HG03175 (cell line): ENCODE measurements around the gene SLITRK3.
"Not testable (repeated sequence)": the region's sequence is repeated elsewhere in the genome, so short reads cannot be mapped to it uniquely, and the experiment has no call there.

Source experiments
- ATAC-seq: cut with Tn5 transposase; IDR thresholded peaks from one replicate; pipeline ENCODE4 v1.9.1; 2021; ENCODE audit warnings: mild to moderate bottlenecking, moderate library complexity; ENCODE audit not compliant: unreplicated experiment

The SLITRK3 gene

DNA sequence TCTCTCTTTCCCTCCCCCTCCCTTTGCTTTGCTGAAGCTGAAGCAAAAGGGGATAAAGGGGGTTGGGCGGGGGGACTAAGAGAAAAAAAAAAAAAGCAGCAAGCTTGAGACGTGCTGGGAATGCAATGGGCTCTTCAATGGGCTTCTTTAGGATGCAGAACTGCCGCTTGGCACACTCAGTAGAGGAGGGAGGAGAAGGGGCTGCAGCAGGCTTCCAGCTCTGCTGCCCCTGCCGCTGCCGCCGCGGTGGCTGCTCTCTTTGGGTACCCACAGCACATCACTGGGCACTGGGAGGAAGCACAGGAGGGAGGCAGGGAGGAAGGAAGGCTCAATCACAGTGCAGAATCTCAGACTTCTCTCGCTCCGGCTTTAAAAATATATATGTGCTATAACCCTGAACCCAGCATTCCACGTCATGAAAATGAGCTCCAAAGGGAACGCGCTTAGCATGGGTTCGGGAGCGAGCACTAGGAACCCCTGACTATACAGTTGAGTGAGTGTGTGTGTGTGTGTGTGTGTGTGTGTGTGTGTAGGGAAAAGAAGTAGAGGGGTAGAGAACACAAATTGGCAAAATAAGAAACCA is 3.5 kb downstream of the SLITRK3 start:
- no peak for ATAC-seq

DNA sequence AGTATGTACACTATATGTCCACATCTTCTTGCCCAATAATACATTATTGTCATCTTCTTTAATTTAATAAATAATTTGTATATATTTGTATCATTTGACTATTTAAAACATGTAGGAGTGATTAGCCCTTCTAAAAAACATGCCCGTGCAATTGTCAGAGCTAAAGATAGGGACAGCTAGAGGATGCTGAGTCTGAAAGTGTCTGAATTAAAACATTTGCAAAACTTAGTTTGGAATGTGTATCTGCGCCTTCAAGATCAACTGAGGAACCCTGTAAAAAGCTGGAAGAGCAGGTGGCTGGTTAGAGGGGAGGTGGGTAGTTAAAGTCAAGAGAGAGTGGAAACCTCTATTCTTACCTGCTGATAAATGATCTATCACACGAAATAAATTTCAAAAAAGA is 4.7 kb downstream of the SLITRK3 start:
- ATAC-seq: no peak

GRCh38 chr3:165188452-165188851 is 7.7 kb downstream of the SLITRK3 start:
- no peak for ATAC-seq

DNA sequence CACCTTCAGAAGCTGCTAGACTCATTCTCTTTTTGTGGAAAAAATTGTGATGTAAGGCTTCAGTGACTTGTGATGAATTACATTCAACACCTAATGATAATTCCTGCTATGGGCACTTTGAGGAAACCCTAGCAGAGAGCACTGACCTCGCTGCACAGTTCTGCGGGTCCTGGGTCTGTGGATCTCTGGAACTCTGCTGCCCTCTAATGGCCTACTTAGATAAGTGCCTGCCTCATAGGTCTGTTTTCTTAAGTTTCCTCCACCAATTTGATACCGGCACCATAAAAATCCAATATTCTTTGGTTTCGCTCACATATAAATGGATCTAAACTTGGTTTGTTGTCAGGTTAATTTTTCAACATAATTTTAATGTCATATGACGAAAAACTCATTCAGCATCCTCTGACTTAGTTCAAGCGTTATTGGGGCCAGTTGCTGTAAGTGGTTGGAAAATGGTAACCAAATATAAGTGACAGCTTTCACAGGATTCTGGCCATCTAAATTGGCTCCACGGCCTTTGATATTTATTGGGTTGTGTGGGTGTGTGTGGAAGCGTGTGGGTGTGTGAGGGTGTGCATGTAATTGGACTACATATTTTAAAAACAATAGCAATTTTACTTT is 10.4 kb downstream of the SLITRK3 start:
- ATAC-seq: peak; percentile 96

DNA sequence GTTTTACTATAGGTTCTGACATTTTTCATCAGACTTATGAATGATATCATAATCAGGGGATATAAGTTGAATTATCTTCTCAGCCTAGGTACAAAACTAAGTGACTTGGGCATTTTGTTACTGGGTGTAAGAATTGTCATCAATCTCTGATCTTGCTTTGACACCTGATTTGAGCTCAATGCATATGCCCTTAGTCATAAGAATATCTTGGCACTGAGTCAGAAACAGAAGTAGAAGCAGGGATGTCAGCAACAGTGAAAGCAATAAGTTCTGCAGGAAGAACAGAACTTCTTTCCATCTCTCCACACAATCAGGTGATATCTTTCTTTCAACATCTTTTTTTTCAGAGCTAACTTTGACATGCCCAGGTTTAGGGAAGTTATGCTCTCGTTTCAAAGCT is 14.6 kb downstream of the SLITRK3 start:
- ATAC-seq: no peak

- ATAC-seq: no peak
These were observed 25.9 kb downstream of the SLITRK3 start for GRCh38 chr3:165170236-165170635.

- no peak for ATAC-seq
These were observed 26.8 kb downstream of the SLITRK3 start for GRCh38 chr3:165169368-165169767.

- no peak for ATAC-seq
These were observed 33.3 kb downstream of the SLITRK3 start for GRCh38 chr3:165162883-165163282.

- ATAC-seq: no peak
These were observed 36.3 kb downstream of the SLITRK3 start for GRCh38 chr3:165159760-165160421.

- ATAC-seq: no peak
These were observed 38.2 kb downstream of the SLITRK3 start for GRCh38 chr3:165158011-165158410.

DNA sequence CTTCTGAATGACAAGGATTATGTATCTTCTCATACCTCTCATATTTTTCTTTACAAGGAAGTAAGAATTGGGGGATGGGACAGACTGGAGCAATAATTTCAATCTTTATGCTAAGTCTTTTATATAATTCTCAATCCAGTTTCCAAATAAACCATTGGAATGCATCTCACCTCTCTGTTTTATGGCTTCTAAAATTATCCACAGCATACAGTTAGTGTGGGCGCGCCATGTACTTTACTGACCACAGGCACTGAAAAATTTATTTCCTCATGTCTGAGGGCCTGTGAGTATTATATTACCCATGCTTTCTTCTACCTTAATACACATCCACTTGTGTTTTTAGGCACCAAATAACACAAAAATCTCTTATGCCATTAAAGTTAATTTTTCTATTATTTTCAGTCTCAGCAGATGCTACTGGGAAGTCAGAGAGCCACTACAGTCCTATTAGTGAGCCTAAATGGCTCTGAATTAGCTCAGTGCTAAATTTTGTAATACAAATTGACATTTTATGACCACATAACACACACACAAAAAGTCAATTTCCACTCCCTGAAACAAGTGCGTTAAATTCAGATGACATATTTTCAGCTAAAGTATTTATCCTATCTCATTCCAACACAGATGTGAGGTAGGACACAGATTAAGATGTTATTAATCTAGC is 39.3 kb downstream of the SLITRK3 start:
- no peak for ATAC-seq

DNA sequence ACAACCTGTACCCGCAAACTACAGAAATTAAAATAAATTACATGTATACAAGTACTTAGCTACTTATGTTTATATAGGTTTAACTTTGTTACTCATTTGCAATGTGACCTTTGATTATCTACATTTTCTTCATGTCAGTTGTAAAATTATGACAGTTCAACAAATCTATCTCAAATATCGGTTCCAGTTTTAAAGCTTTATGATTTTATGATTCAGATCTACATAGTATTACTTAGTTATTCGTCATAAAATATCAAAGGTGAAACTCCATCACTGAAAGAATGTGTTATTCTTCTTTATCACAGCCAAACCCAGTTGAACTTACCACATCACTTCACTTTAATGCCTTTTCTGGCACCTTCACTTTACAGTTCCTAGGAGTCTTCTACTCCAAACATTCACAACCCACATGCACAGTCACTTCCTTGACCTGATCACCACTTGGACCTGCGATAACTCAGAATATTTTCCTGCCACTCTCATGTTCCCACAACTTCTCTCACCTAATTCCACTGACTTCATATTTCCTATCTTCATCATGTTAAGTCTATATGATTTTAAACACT is 47.2 kb downstream of the SLITRK3 start:
- ATAC-seq: no peak

- no peak for ATAC-seq
These were observed 51.9 kb downstream of the SLITRK3 start for GRCh38 chr3:165144271-165144670.

DNA sequence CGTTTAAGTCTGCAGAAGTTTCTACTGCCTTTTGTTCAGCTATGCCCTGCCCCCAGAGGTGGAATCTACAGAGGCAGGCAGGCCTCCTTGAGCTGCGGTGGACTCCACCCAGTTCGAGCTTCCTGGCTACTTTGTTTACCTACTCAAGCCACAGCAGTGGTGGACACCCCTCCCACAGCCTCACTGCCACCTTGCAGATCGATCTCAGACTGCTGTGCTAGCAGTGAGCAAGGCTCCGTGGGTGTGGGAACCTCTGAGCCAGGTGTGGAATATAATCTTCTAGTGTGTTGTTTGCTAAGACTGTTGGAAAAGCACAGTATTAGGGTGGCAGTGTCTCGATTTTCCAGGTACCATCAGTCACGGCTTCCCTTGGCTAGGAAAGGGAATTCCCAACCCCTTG is 56.3 kb downstream of the SLITRK3 start:
- ATAC-seq: not testable (repeated sequence)
